Thyroid gland (tissue), 4 donors: ENCODE data around the gene DPYD.

Source experiments
- CTCF ChIP-seq, 6 experiments: fragments of 200-600 bp in 3 of 6; fragments of 450-650 bp in 3 of 6; sonication (generic) in 3 of 6; IDR thresholded peaks; one replicate each; pipeline ENCODE4 v1.5.1; 2016 to 2019; ENCODE audit warnings: antibody characterized with exemption in 6 of 6, mild to moderate bottlenecking in 2 of 6, inconsistent platforms in 1 of 6, moderate library complexity in 1 of 6
- POLR2A ChIP-seq, 2 donors: fragments of 450-650 bp; IDR thresholded peaks; one replicate each; pipeline ENCODE4 v1.6.1; 2017; ENCODE audit warnings: antibody characterized with exemption in 2 of 2, mild to moderate bottlenecking in 2 of 2, moderate library complexity in 1 of 2

GRCh38 chr1:97505816-97506215 is 415.0 kb downstream of the DPYD start:
- TF ChIP-seq CTCF (IDR thresholded peaks at IDR 0.05) (no peak), POLR2A (IDR thresholded peaks at IDR 0.05) (no peak)
